Astrocyte (in vitro differentiated cells and primary cell): ENCODE results near the gene MTF1. TPM values are rescaled to one million over a fixed set of nuclear protein-coding genes. Genes with fewer than 3 reads are reported as not detected.
A peak's percentile ranks its signal among the peaks of the same experiment; 100 is the strongest.

Experiments used
- DNase-seq: peaks from one replicate; pipeline ENCODE4 v3.0.0-alpha.2; 2010; ENCODE audit warnings: low read depth
- FAIRE-seq: peaks from 2 replicates; lab custom pipeline; 2011; peaks lifted over from hg19 to GRCh38; lab: Jason Lieb, UNC
- H2AFZ ChIP-seq: 2 replicates; pipeline ENCODE4 v1.6.0; 2012; ENCODE audit warnings: low read depth, low read length, inconsistent platforms
- H3K27ac ChIP-seq: 2 replicates; pipeline ENCODE4 v1.5.1; 2011; ENCODE audit warnings: low read depth, low read length, inconsistent platforms
- H3K27me3 ChIP-seq: 2 replicates; pipeline ENCODE4 v1.6.0; 2011; ENCODE audit warnings: low read length, inconsistent platforms; ENCODE audit not compliant: insufficient read depth
- H3K36me3 ChIP-seq: 2 replicates; pipeline ENCODE4 v1.5.1; 2011; ENCODE audit warnings: low read length, inconsistent platforms; ENCODE audit not compliant: insufficient read depth
- H3K4me1 ChIP-seq: 2 replicates; pipeline ENCODE4 v1.5.1; 2011; ENCODE audit warnings: low read length, inconsistent platforms; ENCODE audit not compliant: insufficient read depth
- H3K4me2 ChIP-seq: 2 replicates; pipeline ENCODE4 v1.6.0; 2012; ENCODE audit warnings: low read length, inconsistent platforms
- H3K4me3 ChIP-seq: 2 replicates; pipeline ENCODE4 v1.5.1; 2011; ENCODE audit warnings: low read depth, mild to moderate bottlenecking, low read length, inconsistent platforms; ENCODE audit not compliant: insufficient read depth
- H3K79me2 ChIP-seq: 2 replicates; pipeline ENCODE4 v1.6.0; 2012; ENCODE audit warnings: mild to moderate bottlenecking, low read length, inconsistent platforms; ENCODE audit not compliant: insufficient read depth
- H3K9ac ChIP-seq: 2 replicates; pipeline ENCODE4 v1.6.0; 2012; ENCODE audit warnings: mild to moderate bottlenecking, low read length, inconsistent platforms
- H3K9me3 ChIP-seq: 2 replicates; pipeline ENCODE4 v1.5.1; 2012; ENCODE audit warnings: low read depth, mild to moderate bottlenecking, low read length, inconsistent platforms; ENCODE audit not compliant: insufficient read depth
- H4K20me1 ChIP-seq: 2 replicates; pipeline ENCODE4 v1.6.0; 2012; ENCODE audit warnings: low read length, inconsistent platforms; ENCODE audit not compliant: insufficient read depth
- H3K27ac Mint-ChIP-seq: one replicate; pipeline ENCODE4 v1.8.0; 2021; ENCODE audit warnings: mild to moderate bottlenecking, mixed read lengths; ENCODE audit not compliant: unreplicated experiment
- H3K27me3 Mint-ChIP-seq: one replicate; pipeline ENCODE4 v1.8.0; 2021; ENCODE audit warnings: low read depth, mixed read lengths; ENCODE audit not compliant: unreplicated experiment
- H3K36me3 Mint-ChIP-seq: one replicate; pipeline ENCODE4 v1.8.0; 2021; ENCODE audit warnings: low read depth, mixed read lengths; ENCODE audit not compliant: unreplicated experiment
- H3K4me1 Mint-ChIP-seq: one replicate; pipeline ENCODE4 v1.8.0; 2021; ENCODE audit warnings: low read depth, mixed read lengths; ENCODE audit not compliant: unreplicated experiment
- H3K4me3 Mint-ChIP-seq: one replicate; pipeline ENCODE4 v1.8.0; 2021; ENCODE audit warnings: mild to moderate bottlenecking, moderate library complexity, mixed read lengths; ENCODE audit not compliant: unreplicated experiment
- H3K9me3 Mint-ChIP-seq: one replicate; pipeline ENCODE4 v1.8.0; 2021; ENCODE audit warnings: mild to moderate bottlenecking, mixed read lengths; ENCODE audit not compliant: unreplicated experiment
- EZH2 ChIP-seq: IDR thresholded peaks from 2 replicates; pipeline ENCODE4 v1.6.1; 2012; ENCODE audit warnings: mild to moderate bottlenecking, low read length, inconsistent platforms; ENCODE audit not compliant: insufficient read depth
- total RNA-seq: library from RNA; stranded (reverse); gene quantifications from 2 replicates; pipeline ENCODE4 v1.2.1, GENCODE V29; 2021
- TF ChIP-seq, protein P1 (sequence below): IDR thresholded peaks from 2 replicates; pipeline ENCODE4 v1.5.1; 2011; ENCODE audit warnings: low read depth, mild to moderate bottlenecking, inconsistent platforms, low read length, moderate library complexity; ENCODE audit not compliant: insufficient read depth

Gene MTF1
- total RNA-seq, 1 donor from 2014 or later = 16.7 TPM

DNA sequence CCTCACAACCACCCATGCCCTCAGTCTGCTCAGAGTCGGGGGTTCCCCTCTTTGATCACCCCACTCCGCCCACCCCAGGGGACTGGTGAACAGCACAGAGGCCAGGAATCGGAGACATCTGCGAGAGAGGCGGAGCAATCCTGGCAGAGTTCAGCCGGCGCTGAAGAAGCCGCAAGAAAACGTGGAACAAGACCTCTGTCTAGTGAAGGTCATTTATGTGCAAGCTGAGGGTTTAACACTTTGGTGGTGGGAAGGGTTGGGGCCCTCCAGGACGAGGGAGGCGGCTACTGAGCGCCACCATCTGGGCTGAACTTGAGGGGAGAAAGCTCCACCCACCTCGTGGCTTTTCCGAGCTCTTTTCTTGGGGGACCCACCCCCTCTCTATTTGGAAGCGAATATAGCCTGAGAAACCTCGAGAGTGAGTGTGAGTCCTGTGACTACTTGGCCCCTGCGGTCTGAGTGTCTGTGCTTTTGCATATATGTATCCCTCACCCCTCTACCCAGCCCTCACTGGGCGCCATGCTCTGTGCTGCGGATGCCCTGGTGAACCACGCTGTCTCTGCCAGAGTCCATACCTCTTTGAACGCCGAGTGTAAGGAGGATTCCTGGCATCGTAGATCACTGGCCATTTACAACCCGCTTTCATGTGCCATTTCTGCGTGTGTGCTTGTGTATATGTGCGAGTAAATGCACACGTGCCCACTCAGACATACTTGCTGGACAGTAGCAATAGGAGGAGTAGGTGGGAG, 93.3 kb downstream of the MTF1 start:
- no peak overlapping the region for H3K27ac Mint-ChIP-seq
- no peaks in the 10 kb centered on the region for H3K4me1 ChIP-seq
- H3K36me3 Mint-ChIP-seq = peaks cover 2% of the 10 kb centered on the region
- H3K4me1 Mint-ChIP-seq = no peaks in the 10 kb centered on the region
- H3K27ac ChIP-seq = no peak overlapping the region
- TF ChIP-seq, protein P1, sequence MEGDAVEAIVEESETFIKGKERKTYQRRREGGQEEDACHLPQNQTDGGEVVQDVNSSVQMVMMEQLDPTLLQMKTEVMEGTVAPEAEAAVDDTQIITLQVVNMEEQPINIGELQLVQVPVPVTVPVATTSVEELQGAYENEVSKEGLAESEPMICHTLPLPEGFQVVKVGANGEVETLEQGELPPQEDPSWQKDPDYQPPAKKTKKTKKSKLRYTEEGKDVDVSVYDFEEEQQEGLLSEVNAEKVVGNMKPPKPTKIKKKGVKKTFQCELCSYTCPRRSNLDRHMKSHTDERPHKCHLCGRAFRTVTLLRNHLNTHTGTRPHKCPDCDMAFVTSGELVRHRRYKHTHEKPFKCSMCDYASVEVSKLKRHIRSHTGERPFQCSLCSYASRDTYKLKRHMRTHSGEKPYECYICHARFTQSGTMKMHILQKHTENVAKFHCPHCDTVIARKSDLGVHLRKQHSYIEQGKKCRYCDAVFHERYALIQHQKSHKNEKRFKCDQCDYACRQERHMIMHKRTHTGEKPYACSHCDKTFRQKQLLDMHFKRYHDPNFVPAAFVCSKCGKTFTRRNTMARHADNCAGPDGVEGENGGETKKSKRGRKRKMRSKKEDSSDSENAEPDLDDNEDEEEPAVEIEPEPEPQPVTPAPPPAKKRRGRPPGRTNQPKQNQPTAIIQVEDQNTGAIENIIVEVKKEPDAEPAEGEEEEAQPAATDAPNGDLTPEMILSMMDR = no peak
- peak; percentile 54 for TF ChIP-seq EZH2
- no peak overlapping the region for H3K4me2 ChIP-seq
- DNase-seq = no peak
- H3K36me3 ChIP-seq = no peaks in the 10 kb centered on the region
- no peak for FAIRE-seq
- H3K4me3 ChIP-seq = no peak overlapping the region
- no peaks in the 10 kb centered on the region for H3K79me2 ChIP-seq
- H2AFZ ChIP-seq = no peak overlapping the region
- H3K9me3 Mint-ChIP-seq = no peaks in the 10 kb centered on the region
- H3K4me3 Mint-ChIP-seq = peak overlapping the region; percentile 62
- H3K9ac ChIP-seq = no peak overlapping the region
- peaks cover 54% of the 10 kb centered on the region for H3K27me3 ChIP-seq
- peaks cover 93% of the 10 kb centered on the region for H3K27me3 Mint-ChIP-seq
- peaks cover 4% of the 10 kb centered on the region for H3K9me3 ChIP-seq
- H4K20me1 ChIP-seq = no peaks in the 10 kb centered on the region

DNA sequence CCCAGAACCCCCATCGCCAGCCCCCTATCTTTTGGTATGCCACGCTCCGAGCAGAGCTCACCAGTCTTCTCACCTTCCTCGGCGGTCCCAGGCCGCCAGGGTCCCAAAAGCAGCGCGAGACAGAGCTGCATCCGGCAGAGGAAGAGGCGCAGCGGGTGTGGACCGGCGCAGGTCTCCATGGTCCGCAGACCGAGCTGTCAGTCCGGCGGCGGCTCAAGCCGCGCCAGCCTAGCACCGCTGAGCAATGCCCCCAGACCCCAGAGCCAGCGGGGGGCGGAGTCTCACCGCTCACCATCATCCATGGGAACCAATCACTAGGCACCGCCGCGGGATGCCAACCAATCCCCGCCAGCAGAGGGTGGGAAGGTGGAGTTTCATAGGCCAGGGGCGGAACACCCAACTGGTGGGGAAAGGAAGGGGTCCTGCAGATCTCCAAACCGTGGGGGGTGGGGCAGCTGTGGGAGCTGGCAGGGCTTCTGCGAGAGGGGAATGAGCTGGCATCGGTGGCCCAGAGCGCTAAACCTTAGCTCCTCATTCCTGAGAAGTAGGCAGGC, 94.4 kb downstream of the MTF1 start, which contains the start of gene EPHA10:
Gene EPHA10, minus strand, starts transcription at position 233 of the 554 bp plus-strand sequence. Its CDS starts 54 bp downstream, at position 179.
- no peak for DNase-seq
- no peak for TF ChIP-seq EZH2
- TF ChIP-seq, protein P1 = no peak
- H3K9me3 ChIP-seq = peaks cover 4% of the 10 kb centered on the region
- peak within 1 kb of the TSS; percentile 26 for H3K4me2 ChIP-seq
- H3K9ac ChIP-seq = no peak within 1 kb of the TSS
- H3K79me2 ChIP-seq = no peaks in the 10 kb centered on the region
- Mint-ChIP-seq H3K4me3 (peak within 1 kb of the TSS; percentile 62), H3K27ac (no peak within 1 kb of the TSS), H3K36me3 (peaks cover 2% of the 10 kb centered on the region), H3K9me3 (no peaks in the 10 kb centered on the region), H3K27me3 (peaks cover 84% of the 10 kb centered on the region), H3K4me1 (no peaks in the 10 kb centered on the region)
- H3K4me1 ChIP-seq = no peaks in the 10 kb centered on the region
- H4K20me1 ChIP-seq = no peaks in the 10 kb centered on the region
- FAIRE-seq = no peak
- no peak within 1 kb of the TSS for H3K27ac ChIP-seq
- no peak within 1 kb of the TSS for H3K4me3 ChIP-seq
- no peak within 1 kb of the TSS for H2AFZ ChIP-seq
- peaks cover 55% of the 10 kb centered on the region for H3K27me3 ChIP-seq
- no peaks in the 10 kb centered on the region for H3K36me3 ChIP-seq

DNA sequence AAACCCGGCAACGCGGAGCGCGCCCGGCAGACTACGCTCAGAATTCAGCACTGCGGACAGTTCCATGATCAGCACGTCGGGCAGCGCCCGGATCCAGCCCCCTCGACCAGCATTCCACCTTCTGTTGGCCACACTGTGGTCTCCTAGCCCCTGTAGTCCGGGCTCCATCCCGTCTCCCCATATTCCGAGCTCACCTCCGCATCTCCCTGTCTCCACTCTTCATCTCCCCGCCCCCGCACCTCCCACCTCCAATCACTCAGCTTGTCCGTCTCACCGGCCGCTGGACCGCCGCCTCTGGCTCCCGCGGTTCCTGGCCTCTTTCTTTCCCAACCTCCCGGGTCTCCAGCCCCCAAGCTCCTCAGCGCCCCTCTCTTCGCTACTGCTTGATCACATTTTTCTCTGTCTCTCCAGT, 95.0 kb downstream of the MTF1 start:
- DNase-seq = peak; percentile 16
- Histone ChIP-seq H4K20me1 (no peaks in the 10 kb centered on the region), H2AFZ (no peak overlapping the region), H3K36me3 (no peaks in the 10 kb centered on the region), H3K79me2 (no peaks in the 10 kb centered on the region), H3K4me2 (peak overlapping the region; percentile 26), H3K9ac (no peak overlapping the region), H3K27me3 (peaks cover 56% of the 10 kb centered on the region), H3K4me1 (no peaks in the 10 kb centered on the region), H3K9me3 (peaks cover 4% of the 10 kb centered on the region), H3K4me3 (no peak overlapping the region), H3K27ac (no peak overlapping the region)
- peaks cover 81% of the 10 kb centered on the region for H3K27me3 Mint-ChIP-seq
- no peaks in the 10 kb centered on the region for H3K4me1 Mint-ChIP-seq
- peaks cover 2% of the 10 kb centered on the region for H3K36me3 Mint-ChIP-seq
- no peak overlapping the region for H3K4me3 Mint-ChIP-seq
- no peak overlapping the region for H3K27ac Mint-ChIP-seq
- no peak for FAIRE-seq
- TF ChIP-seq, protein P1 = no peak
- peak; percentile 67 for TF ChIP-seq EZH2
- H3K9me3 Mint-ChIP-seq = no peaks in the 10 kb centered on the region
